GM12865 (cell line): ENCODE measurements around the gene DCTN5.
A peak's percentile ranks its signal among the peaks of the same experiment; 100 is the strongest.

Source experiments
- DNase-seq: peaks from one replicate; pipeline ENCODE4 v3.0.0; 2010; ENCODE audit warnings: low read depth
- H3K4me3 ChIP-seq: 2 replicates; pipeline ENCODE4 v1.5.1; 2011; ENCODE audit warnings: mild to moderate bottlenecking, low read depth, low read length, control low read depth
- CTCF ChIP-seq: IDR thresholded peaks from 2 replicates; pipeline ENCODE4 v1.5.1; 2011; ENCODE audit warnings: low read length, control low read depth, low read depth, inconsistent platforms; ENCODE audit not compliant: insufficient read depth; ENCODE audit errors: missing control alignments

DCTN5 gene

DNA sequence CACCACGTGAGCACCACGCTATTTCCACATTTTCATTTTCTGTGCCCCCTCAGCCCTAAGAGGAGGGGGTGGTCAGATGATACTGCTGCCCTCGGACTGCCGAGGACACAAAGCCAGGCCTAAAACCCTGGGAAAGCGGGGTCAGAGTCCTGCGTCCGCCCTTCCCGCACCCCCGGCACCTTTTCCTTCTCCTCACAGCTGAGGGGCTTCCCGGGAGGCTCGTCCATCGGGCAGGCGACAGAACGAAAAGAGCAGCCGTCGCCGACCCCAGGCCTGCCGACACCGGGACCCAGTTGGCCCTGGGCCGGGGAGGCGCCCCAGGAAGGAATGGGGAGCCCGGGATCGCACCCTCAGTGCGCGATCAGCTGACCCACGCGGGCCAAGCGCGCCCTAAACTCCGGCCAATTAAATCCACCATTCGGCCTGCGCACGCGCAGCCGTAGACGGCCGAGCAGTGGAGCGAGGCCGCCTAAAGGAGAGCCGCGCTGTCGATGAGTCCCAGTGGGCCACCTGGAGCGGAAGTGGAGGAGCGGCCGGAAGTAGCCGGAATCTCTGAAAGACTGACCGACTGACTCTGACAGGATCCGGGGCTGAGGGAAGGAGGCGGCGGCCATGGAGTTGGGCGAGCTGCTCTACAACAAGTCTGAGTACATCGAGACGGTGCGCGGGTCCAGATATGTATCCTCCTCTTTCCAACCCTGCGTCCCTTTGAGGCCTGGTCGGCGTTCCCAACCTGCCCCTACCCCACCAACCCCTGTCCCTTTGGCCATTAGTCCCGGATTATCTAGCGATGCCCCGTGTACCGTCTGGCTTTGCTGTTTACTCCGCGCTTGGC is at the start of gene DCTN5, which contains the start of gene PALB2:
TSS of gene DCTN5 (plus strand) at position 536 of the 835 bp plus-strand sequence. CDS start at position 613, 77 bp downstream.
TSS of gene PALB2 (minus strand) at position 380 of the 835 bp plus-strand sequence. CDS start at position 227, 153 bp downstream.
- TF ChIP-seq CTCF: no peak
- H3K4me3 ChIP-seq: peak within 1 kb of the TSS; percentile 87
- DNase-seq: peak; percentile 97

DNA sequence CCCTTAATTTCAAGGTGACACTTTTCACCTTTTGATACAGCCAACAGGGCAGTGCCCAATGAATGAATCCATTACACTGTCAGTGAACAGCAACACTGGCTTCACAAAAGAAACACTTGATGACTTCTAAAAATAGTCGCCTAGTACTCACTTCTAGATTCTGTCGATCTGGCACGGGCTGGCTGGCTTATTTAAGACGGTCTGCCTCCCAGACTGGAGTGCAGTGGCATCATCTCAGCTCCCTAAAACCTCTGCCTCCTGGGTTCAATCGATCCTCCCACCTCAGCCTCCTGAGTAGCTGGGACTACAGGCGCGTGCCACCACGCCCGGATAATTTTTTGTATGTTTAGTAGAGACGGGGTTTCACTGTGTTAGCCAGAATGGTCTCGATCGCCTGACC is 47.1 kb upstream of the DCTN5 start:
- no peak overlapping the region for H3K4me3 ChIP-seq
- TF ChIP-seq CTCF: no peak
- DNase-seq: no peak

DNA sequence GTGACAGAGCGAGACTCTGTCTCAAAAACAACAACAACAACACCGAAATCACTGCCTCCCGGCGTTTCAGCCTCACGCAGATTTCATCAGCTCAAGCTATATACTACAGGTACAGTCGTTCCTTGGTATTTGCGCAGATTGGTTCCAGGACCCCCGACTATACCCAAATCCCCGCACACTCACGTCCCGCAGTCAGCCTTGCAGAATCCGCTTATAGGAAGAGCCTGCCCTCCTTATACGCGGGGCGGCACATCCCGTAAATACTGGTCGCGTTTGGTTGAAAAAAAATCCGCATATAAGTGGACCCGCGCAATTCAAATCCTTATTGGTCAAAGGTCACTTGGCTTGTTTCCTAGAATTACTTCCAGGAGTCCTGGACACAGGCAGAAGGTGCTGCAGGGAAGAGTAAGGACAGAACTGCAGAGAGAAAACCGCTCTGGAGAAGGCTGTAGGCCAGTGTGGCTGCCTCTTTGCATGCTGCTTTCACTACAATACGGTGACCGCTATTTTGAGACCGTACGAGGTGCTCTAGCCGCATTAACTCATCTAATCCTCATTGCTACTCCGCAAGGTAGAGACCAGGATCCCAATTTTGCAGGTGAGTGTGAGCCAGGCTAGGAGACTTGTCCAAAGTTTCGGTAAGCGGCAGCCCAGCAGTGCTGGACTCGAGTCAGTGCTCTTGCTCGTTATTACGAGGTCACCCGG is 45.9 kb upstream of the DCTN5 start:
- peak; percentile 7 for DNase-seq
- peak overlapping the region; percentile 82 for H3K4me3 ChIP-seq
- no peak for TF ChIP-seq CTCF

DNA sequence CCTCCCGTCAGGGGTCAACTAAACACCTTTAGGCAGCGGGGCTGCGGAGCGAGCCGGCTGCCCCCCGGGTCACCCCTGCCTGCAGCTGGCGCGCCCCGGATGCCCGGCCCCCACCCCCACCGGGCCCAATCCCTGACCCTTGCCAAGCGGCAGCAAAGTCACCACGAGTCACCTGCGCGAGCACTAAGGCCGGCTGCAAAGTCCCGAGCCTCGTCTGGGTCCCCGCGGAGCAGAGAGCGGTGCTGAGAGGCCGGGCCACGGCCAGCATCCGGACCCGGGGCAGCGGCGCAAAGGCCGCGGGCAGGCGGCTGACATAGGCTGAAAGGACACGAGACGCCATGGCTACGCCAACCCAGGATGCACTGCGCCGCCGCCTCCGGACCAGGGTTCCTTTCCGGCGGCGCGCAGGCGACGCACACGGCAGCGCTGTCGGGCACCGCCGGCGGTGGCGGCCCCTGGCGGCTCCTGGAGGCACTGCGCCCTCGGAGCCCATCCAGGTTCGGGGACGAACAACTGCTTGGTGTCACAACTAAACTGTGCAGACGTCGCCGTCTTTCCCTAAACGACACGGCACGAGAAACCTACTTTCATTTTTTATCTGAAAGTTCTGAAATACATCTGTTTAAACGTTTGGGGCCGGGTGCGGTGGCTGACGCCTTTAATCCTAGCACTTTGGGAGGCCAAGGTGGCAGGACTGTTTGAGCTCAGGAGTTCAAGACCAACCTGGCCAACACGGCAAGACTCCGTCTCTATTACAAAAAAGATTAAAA is 45.1 kb upstream of the DCTN5 start, which contains the start of gene NDUFAB1:
TSS of gene NDUFAB1 (minus strand) at position 366 of the 770 bp plus-strand sequence. CDS start at position 340, 26 bp downstream.
- peak; percentile 93 for DNase-seq
- H3K4me3 ChIP-seq: peak within 1 kb of the TSS; percentile 82
- TF ChIP-seq CTCF: peak; percentile 97

DNA sequence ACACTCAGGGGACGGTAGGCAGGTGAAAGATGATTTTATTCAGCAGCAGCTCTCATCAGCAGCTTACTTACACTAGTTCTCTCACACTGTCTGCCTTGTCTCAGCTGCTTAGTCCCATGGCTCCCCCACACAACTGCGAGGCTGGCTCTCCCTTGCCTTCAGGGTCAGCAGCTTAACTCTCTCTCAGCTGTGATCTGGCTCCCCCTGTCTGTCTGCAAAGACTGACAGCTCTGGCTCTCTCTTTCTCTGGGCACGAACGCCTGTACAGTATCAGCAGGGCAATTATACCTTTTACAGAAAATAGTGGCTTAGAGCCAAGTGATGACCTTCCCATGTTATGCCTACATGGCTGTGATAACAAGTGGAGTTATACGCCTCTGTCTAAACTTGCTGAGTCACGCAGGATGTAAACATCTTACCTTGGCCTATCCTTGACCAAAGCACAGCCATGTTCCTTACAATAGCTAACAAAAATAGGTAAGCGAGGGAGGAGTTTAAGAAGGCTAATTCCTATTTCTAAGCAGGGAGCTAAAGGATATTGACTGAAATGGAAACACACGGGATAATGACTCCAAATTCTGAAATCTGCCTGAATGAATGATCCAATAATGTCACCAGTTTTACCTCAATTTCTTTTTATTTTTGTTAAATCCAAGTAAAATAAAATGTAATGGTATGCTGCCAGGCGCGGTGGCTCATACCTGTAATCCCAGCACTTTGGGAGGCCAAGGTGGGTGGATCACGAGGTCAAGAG is 44.1 kb upstream of the DCTN5 start:
- no peak overlapping the region for H3K4me3 ChIP-seq
- peak; percentile 41 for TF ChIP-seq CTCF

GRCh38 chr16:23607726-23608125 is 33.5 kb upstream of the DCTN5 start:
- H3K4me3 ChIP-seq: no peak overlapping the region
- no peak for TF ChIP-seq CTCF
- no peak for DNase-seq

More for the DNA sequence above, 44.1 kb upstream of the DCTN5 start:
- DNase-seq: peak; percentile 69
